ENCODE results near the gene ZNF101. TPM values are rescaled to one million over a fixed set of nuclear protein-coding genes. Genes with fewer than 3 reads are reported as not detected.

The ZNF101 gene
- total and polyA plus RNA-seq, 9 of the 15 experiments (the other 6 are each of a cell fraction or from before 2014, with no cell fraction given) = 9.6 to 20.3 (median 12.4) TPM

GRCh38 chr19:19649155-19649554, 19.5 kb upstream of the ZNF101 start:
- no peaks in the 10 kb centered on the region for H3K9me3 ChIP-seq (replicated peaks; ENCODE audit: control insufficient read depth, insufficient read depth, low read depth, low read length)
- 94% methylated on average over 6 of the region's 6 CpGs for WGBS (ENCODE audit: insufficient coverage, low coverage, missing lambda C conversion rate)
- H4K20me1 ChIP-seq (replicated peaks; ENCODE audit: control insufficient read depth, insufficient read depth, low read length) = no peaks in the 10 kb centered on the region
- in situ Hi-C loops (cut with MboI) = loop anchor here (25.0 kb wide), 1 partner anchor 112 kb away; the partner anchor contains the start of genes CILP2 and YJEFN3
- no peak for TF ChIP-seq E2F8 (IDR thresholded peaks at IDR 0.05; ENCODE audit: low read depth, partially characterized antibody)
- no peak for TF ChIP-seq U2AF2 (optimal IDR thresholded peaks at IDR 0.05; ENCODE audit: low read depth, low read length)
- no peak for TF ChIP-seq FOXA1 (IDR thresholded peaks at IDR 0.05; ENCODE audit: borderline replicate concordance)
- TF ChIP-seq, protein P1, sequence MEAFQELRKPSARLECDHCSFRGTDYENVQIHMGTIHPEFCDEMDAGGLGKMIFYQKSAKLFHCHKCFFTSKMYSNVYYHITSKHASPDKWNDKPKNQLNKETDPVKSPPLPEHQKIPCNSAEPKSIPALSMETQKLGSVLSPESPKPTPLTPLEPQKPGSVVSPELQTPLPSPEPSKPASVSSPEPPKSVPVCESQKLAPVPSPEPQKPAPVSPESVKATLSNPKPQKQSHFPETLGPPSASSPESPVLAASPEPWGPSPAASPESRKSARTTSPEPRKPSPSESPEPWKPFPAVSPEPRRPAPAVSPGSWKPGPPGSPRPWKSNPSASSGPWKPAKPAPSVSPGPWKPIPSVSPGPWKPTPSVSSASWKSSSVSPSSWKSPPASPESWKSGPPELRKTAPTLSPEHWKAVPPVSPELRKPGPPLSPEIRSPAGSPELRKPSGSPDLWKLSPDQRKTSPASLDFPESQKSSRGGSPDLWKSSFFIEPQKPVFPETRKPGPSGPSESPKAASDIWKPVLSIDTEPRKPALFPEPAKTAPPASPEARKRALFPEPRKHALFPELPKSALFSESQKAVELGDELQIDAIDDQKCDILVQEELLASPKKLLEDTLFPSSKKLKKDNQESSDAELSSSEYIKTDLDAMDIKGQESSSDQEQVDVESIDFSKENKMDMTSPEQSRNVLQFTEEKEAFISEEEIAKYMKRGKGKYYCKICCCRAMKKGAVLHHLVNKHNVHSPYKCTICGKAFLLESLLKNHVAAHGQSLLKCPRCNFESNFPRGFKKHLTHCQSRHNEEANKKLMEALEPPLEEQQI (IDR thresholded peaks at IDR 0.05) = no peak
- no peak for TF ChIP-seq MLLT1 (IDR thresholded peaks at IDR 0.05)
- no peak for TF ChIP-seq CHCHD3 (CRISPR knock-in tag; IDR thresholded peaks at IDR 0.05)
- TF ChIP-seq DACH1 (IDR thresholded peaks at IDR 0.05; ENCODE audit: partially characterized antibody) = no peak
- TF ChIP-seq ZNF77 (CRISPR knock-in tag; IDR thresholded peaks at IDR 0.05) = no peak
- no peak for TF ChIP-seq ZNF445 (CRISPR knock-in tag; IDR thresholded peaks at IDR 0.05; ENCODE audit: low read depth)
- H3K4me2 ChIP-seq (ENCODE audit: insufficient read depth, low read length) = no peak overlapping the region
- intact Hi-C loops (cut with micrococcal nuclease) = no loop called here
- FAIRE-seq (no peak), DNase-seq (ENCODE audit: extremely low read depth in 1 of 4, low spot score in 3 of 4) (no peak), ATAC-seq (no peak)
- peaks cover 0 to 5% of the 10 kb centered on the region in 2 experiments; a peak in 1 of 5 replicates for H3K4me1 ChIP-seq (replicated peaks in 1 of 2; ENCODE audit: control insufficient read depth in 2 of 2, insufficient read depth in 2 of 2, low read length in 2 of 2)
- no peak overlapping the region for H3K4me3 ChIP-seq
- H3K79me2 ChIP-seq (ENCODE audit: control insufficient read depth, insufficient read depth, low read length) = no peaks in the 10 kb centered on the region
- no peak overlapping the region for H2AFZ ChIP-seq (ENCODE audit: low read depth, low read length)
- POLR2A ChIA-PET = interaction anchor here (5.6 kb wide), 1 partner anchor 13 kb away, joined by 40 read pairs; the partner anchor contains the start of gene ATP13A1
- no TSS peak for BruUV-seq (replicated peaks)
- no peaks in the 10 kb centered on the region for H3K27me3 ChIP-seq (ENCODE audit: control insufficient read depth in 2 of 2, insufficient read depth in 2 of 2, low read length in 2 of 2)
- no peak overlapping the region for H3K27ac ChIP-seq (ENCODE audit: extremely low read depth, low read depth, low read length)
- H3K9me1 ChIP-seq (ENCODE audit: control insufficient read depth, insufficient read depth, low read length) = no peaks in the 10 kb centered on the region
- CTCF ChIA-PET (ENCODE audit: low intra/inter-chr PET ratio) = no interaction called here
- H3K9ac ChIP-seq (ENCODE audit: insufficient read depth in 1 of 2, low read depth in 2 of 2, low read length in 2 of 2) = no peak overlapping the region
- peaks cover 90% of the 10 kb centered on the region; the same call in 2 of the 3 replicates for H3K36me3 ChIP-seq (ENCODE audit: control insufficient read depth, insufficient read depth, low read length)
